ENCODE data around the gene STAT5B. TPM values are rescaled to one million over a fixed set of nuclear protein-coding genes. Genes with fewer than 3 reads are reported as not detected.

The STAT5B gene
- total RNA-seq, 1 experiment from 2014 or later, result 15.8 TPM

Other genes with a start within 250 kb of the STAT5B start
- gene C17orf113, start 225.8 kb downstream of the STAT5B start, total RNA-seq (2014; rRNA removed; shearing (Covaris generic)), result 1.7 and 2.3 TPM in 2 replicates
- gene ZNF385C, start 177.9 kb downstream of the STAT5B start, total RNA-seq (2014; rRNA removed; shearing (Covaris generic)), result 1.8 and 1.9 TPM in 2 replicates
- 2.4 and 6.5 TPM in 2 replicates for gene DHX58, start 163.7 kb downstream of the STAT5B start, total RNA-seq (2014; rRNA removed; shearing (Covaris generic))
- 26.3 and 28.6 TPM in 2 replicates for gene KAT2A, start 155.0 kb downstream of the STAT5B start, total RNA-seq (2014; rRNA removed; shearing (Covaris generic))
- gene HSPB9, start 153.6 kb downstream of the STAT5B start, total RNA-seq (2014; rRNA removed; shearing (Covaris generic)), result not detected in 2 replicates
- gene RAB5C, start 121.4 kb downstream of the STAT5B start, total RNA-seq (2014; rRNA removed; shearing (Covaris generic)), result 130 and 145 TPM in 2 replicates
- not detected in 2 replicates for gene KCNH4, start 95.2 kb downstream of the STAT5B start, total RNA-seq (2014; rRNA removed; shearing (Covaris generic))
- not detected in 2 replicates for gene HCRT, start 90.9 kb downstream of the STAT5B start, total RNA-seq (2014; rRNA removed; shearing (Covaris generic))
- gene GHDC, start 81.9 kb downstream of the STAT5B start, total RNA-seq (2014; rRNA removed; shearing (Covaris generic)), result 1.1 and 1.4 TPM in 2 replicates
- gene STAT5A, start 12.1 kb upstream of the STAT5B start, total RNA-seq (2014; rRNA removed; shearing (Covaris generic)), result 0.18 and 0.31 TPM in 2 replicates
- 48.8 and 58.5 TPM in 2 replicates for gene STAT3, start 112.1 kb upstream of the STAT5B start, total RNA-seq (2014; rRNA removed; shearing (Covaris generic))
- gene CAVIN1, start 146.9 kb upstream of the STAT5B start, total RNA-seq (2014; rRNA removed; shearing (Covaris generic)), result 755 and 829 TPM in 2 replicates
- 54.0 and 112 TPM in 2 replicates for gene ATP6V0A1, start 182.5 kb upstream of the STAT5B start, total RNA-seq (2014; rRNA removed; shearing (Covaris generic))

Data from G401 (cell line).